Measurements from ENCODE around the gene RNASE11. TPM values are rescaled to one million over a fixed set of nuclear protein-coding genes. Genes with fewer than 3 reads are reported as not detected.
A peak's percentile ranks its signal among the peaks of the same experiment; 100 is the strongest.
"Not testable (repeated sequence)": the region's sequence is repeated elsewhere in the genome, so short reads cannot be mapped to it uniquely, and the experiment has no call there.

Gene RNASE11
- total RNA-seq, 1 donor from 2014 or later: not detected

GRCh38 chr14:20620798-20621478 is 33.1 kb upstream of the RNASE11 start:
- no peak for DNase-seq (ENCODE audit: low read depth)
- no peak for TF ChIP-seq CTCF (conservative IDR thresholded peaks at IDR 0.05; ENCODE audit: low read depth, low read length)
- H3K4me3 ChIP-seq (ENCODE audit: low read depth, low read length): no peak overlapping the region

GRCh38 chr14:20619688-20620087 is 31.9 kb upstream of the RNASE11 start:
- not testable (repeated sequence) for DNase-seq (ENCODE audit: low read depth); H3K4me3 ChIP-seq (ENCODE audit: low read depth, low read length)

GRCh38 chr14:20618271-20618749 is 30.5 kb upstream of the RNASE11 start:
- DNase-seq (ENCODE audit: low read depth): peak; percentile 37
- no peak overlapping the region for H3K4me3 ChIP-seq (ENCODE audit: low read depth, low read length)
- no peak for TF ChIP-seq CTCF (conservative IDR thresholded peaks at IDR 0.05; ENCODE audit: low read depth, low read length)

- TF ChIP-seq CTCF (conservative IDR thresholded peaks at IDR 0.05; ENCODE audit: low read depth, low read length): no peak
Observed at GRCh38 chr14:20617138-20618003, 29.6 kb upstream of the RNASE11 start.

GRCh38 chr14:20615996-20616395 is 28.2 kb upstream of the RNASE11 start:
- H3K4me3 ChIP-seq (ENCODE audit: low read depth, low read length): no peak overlapping the region
- DNase-seq (ENCODE audit: low read depth): no peak
- TF ChIP-seq CTCF (conservative IDR thresholded peaks at IDR 0.05; ENCODE audit: low read depth, low read length): no peak

More at GRCh38 chr14:20617138-20618003, 29.6 kb upstream of the RNASE11 start:
- no peak for DNase-seq (ENCODE audit: low read depth)
- H3K4me3 ChIP-seq (ENCODE audit: low read depth, low read length): no peak overlapping the region

- no peak for DNase-seq (ENCODE audit: low read depth)
- TF ChIP-seq CTCF (conservative IDR thresholded peaks at IDR 0.05; ENCODE audit: low read depth, low read length): no peak
- H3K4me3 ChIP-seq (ENCODE audit: low read depth, low read length): peak overlapping the region; percentile 65
Observed at GRCh38 chr14:20614038-20614840, 26.4 kb upstream of the RNASE11 start.

All from epithelial cell of proximal tubule (primary cell).